GM12801 (cell line): ENCODE data around the gene GPRC5C.

ENCODE experiments used
- TF ChIP-seq, protein P1 (sequence below): IDR thresholded peaks from one replicate; pipeline ENCODE4 v1.5.1; 2011; ENCODE audit warnings: control low read depth; ENCODE audit not compliant: insufficient read length; ENCODE audit errors: extremely low read depth

Gene GPRC5C

DNA sequence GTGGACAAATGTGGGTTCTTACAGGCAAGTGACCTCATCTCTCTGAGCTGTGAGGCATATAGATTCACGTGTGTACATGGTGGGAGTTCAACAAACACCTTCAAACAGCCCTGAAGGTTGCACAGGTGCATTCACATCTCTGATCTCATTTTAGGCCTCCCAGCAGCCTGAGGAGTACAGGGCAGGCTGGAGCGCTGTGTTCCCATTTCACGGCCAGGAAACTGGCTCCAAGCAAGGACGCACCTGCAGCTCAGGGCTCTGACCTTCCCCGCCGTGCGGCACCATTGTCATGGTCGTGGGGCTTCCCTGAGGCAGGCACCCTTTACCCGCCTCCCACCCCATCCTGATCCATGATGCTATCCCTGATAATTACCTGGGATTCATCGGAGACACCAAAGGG lies 29.7 kb downstream of the GPRC5C start:
- TF ChIP-seq, protein P1, sequence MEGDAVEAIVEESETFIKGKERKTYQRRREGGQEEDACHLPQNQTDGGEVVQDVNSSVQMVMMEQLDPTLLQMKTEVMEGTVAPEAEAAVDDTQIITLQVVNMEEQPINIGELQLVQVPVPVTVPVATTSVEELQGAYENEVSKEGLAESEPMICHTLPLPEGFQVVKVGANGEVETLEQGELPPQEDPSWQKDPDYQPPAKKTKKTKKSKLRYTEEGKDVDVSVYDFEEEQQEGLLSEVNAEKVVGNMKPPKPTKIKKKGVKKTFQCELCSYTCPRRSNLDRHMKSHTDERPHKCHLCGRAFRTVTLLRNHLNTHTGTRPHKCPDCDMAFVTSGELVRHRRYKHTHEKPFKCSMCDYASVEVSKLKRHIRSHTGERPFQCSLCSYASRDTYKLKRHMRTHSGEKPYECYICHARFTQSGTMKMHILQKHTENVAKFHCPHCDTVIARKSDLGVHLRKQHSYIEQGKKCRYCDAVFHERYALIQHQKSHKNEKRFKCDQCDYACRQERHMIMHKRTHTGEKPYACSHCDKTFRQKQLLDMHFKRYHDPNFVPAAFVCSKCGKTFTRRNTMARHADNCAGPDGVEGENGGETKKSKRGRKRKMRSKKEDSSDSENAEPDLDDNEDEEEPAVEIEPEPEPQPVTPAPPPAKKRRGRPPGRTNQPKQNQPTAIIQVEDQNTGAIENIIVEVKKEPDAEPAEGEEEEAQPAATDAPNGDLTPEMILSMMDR = no peak

DNA sequence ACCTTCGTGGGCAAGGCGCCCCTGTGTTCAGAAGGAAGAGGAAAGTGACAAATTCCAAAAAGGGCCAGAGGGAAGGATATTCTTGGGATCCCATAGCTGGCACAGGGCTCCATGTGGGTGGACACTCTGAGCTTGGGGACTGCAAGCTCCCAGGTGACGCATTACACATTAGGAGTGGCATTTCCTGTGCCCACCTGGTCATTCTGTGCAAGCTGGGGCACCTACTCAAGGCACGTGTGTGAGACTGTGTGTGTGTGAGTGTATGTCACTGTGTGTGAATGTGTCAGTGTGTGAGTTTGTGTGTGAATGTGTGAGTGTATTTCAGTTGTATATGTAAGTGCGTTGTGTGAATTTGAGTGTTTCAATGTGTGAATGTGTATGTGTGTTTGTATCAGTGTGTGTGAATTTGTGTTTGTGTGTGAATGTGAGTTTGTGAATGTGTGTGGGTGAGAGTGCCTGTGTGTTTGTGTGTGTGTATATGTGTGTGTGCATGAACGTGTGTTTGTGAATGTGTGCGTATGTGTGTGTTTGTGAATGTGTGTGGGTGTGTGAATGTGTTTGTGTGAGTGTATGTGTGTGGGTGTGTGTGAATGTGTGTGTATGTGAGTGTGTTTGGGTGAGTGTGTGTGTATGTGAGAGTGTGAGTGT lies 33.0 kb downstream of the GPRC5C start:
- TF ChIP-seq, protein P1 = no peak

DNA sequence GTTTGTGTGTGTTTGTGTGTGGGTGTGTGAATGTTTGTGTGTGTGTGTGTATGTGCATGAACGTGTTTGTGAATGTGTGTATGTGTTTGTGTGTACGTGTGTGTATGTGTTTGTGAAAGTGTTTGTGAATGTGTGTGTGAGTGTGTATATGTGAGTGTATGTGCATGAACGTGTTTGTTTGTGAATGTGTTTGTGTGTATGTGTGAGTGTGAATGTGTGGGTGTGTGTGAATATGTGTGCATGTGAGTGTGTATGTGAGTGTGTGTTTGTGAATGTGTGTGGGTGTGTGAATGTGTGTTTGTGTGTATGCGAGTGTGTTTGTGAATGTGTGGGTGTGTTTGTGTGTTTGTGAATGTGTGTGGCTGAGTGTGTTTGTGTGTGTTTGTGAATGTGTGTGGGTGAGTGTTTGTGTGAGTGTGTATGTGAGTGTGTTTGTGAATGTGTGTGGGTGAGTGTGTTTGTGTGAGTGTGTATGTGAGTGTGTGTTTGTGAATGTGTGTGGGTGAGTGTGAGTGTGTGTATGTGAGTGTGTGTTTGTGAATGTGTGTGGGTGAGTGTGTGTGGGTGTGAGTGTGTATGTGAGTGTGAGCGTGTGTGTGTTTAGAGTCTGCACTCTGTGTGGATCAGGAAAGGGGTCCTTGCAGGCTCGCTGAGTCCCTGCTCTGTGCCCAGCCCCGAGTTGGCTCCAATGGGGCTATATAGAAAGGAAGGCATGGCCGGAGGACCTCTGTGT lies 33.7 kb downstream of the GPRC5C start:
- TF ChIP-seq, protein P1 = no peak

DNA sequence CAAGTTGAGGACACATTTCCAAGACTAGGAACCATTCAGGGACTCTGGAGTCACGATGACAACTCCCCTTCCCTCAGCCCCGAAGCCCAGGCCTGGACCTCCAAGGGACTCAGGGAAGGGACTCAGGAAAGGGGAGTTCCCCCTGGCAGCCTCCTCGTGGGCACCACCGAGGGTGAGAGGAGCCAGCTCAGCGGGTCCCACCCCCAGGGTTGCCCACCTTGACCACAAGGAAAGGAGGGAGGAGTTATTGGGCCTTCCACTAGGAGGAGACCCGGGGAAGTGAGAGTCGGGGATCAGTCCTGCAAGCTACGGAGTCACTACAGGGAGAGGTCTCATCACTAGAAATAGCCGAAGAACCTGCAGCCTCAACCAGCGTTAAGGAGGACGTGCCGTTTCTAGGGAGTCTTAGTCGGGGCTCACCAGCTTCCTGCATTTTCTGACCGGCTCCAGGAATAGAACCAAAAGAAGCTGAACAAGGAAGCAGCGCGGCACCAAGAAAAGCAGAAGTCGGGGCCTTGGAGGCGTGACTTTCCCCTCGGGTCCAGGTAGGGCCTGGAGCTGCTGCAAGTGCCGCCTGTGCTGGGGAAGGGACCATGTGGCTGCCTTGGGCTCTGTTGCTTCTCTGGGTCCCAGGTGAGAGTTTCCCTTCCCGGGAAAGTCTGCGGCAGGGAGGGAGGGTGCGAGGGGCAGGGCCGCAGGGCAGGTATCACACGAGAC lies 34.4 kb downstream of the GPRC5C start, which contains the start of gene CD300A:
Gene CD300A (plus strand): TSS at position 524 of the 717 bp plus-strand sequence. CDS start 70 bp downstream, at position 594.
- TF ChIP-seq, protein P1 = no peak

DNA sequence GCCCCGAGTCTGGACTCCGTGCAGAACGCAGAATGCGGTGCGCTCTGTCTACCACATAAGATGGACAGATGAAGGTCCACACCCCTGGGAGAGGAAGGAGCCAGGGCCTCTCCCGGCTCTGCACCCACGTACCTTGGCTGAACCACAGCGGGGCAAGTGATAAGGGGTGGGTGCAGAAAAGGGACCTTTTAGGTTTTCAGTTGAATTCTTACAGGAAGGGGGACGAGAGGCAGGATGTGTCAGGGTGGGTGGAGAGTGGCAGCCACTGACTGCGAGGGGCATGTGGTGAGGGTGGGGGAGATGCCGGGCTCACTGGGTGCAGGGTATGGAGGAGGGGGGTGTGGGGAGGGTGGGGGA lies 34.9 kb downstream of the GPRC5C start:
- TF ChIP-seq, protein P1 = no peak

DNA sequence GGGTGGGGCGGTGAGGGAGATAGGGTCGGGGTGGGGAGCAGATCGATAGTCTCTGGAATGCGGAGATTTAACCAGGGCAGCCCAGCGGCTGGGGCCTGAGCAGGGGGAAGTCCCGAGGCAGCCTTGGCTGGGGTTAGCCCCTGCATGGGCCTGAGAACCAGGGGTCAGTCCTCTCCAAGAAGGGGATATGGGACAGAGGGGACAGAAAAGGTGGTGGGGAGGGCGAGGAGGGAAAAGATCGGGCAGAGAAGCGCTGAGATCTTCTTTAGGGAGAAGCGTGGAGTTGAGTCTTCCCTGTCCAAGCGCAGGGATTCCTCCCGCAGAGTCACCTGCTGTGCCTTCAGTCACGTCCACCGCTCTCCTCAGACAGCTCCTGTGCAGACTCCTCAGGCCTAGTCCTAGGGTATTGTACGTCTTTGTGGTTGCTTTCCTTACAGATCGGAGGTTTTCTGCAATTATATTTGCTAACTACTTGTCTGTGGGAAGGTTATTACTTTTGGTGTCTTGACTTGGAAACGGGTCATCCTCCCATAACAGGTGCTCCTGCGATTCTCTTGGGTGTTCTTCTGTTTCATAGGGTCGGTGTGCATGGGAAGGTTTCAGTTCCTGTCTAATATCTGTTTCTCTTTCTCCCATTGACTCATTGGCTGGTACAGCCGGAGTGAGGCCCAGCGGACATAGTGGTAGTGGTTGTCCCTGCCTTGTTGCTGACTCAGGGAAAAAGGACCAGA lies 35.5 kb downstream of the GPRC5C start:
- TF ChIP-seq, protein P1 = no peak

DNA sequence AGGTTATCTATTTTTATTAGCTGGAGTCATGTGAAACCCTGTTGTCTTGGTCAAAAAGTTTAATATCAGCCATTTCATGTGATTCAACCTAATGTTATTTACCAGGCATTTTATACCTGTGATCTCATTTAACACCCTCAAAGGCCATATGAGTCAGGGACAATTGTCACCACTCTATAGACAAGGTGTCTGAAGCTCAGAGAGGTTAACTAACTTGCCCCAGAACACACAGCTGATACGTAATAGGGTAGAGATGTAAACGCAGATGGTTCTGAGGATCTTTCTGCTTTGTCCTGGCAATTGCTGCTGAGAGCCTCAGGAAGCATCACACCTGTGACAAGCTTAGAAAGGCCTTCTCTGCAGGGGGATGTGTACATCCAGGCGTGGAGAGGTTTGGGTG lies 39.5 kb downstream of the GPRC5C start:
- TF ChIP-seq, protein P1 = no peak
